ENCODE results near the gene TCF7.

Gene TCF7

DNA sequence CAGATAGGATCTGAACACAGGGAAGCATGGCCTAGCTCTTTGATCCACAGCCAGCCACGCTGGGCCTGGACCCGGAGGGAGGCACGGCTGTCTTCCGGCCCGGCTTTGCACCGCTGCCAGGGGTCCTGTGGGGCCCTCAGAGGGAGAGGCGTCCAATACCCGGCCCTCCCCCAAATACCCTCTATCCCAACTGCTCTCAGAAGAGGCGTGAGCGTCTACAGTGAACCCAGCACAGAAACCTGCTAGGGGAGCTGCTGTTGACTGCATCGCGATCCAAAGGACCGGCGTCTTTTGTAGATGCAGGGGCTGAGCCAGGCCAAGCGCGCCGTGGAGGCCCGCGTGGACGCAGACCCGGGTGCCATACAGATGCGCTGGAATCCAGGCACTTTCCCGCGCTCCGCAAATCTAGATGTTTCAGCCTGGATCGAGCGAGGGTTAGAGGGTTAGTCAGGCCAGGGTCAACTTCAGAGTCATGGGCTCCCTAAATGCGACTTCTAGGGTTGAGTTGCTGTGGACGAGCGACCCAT is 1.1 kb upstream of the TCF7 start:
- peak overlapping the region; percentile 80 for H3K9ac ChIP-seq (ENCODE audit: low read length)
- H2AK5ac ChIP-seq (ENCODE audit: low read length), result no peak overlapping the region
- WGBS (ENCODE audit: extremely low coverage, insufficient coverage, low lambda C conversion rate), result no CpG with 5 or more reads among the region's 30 CpGs
- H3K56ac ChIP-seq (ENCODE audit: low read length), result peak overlapping the region; percentile 90
- peak overlapping the region; percentile 85 for H3K23ac ChIP-seq (ENCODE audit: low read length)
- H3K79me2 ChIP-seq (ENCODE audit: control insufficient read depth, insufficient read depth, low read length), result peaks cover 12% of the 10 kb centered on the region
- H2BK120ac ChIP-seq (ENCODE audit: low read depth, low read length), result no peak overlapping the region
- no peak overlapping the region for H3K27ac ChIP-seq (ENCODE audit: low read depth, low read length)
- peaks cover 22% of the 10 kb centered on the region for H3K4me1 ChIP-seq (ENCODE audit: control insufficient read depth, low read depth, low read length)
- H2BK15ac ChIP-seq (replicated peaks; ENCODE audit: low read depth), result no peak overlapping the region
- no peak overlapping the region for H4K8ac ChIP-seq (ENCODE audit: low read depth, low read length)
- no peaks in the 10 kb centered on the region for H3K36me3 ChIP-seq (ENCODE audit: control insufficient read depth, insufficient read depth, low read length)
- no peak overlapping the region for H3K4ac ChIP-seq (ENCODE audit: low read depth, low read length)
- H3K4me3 ChIP-seq (ENCODE audit: low read length), result peak overlapping the region; percentile 50
- no peak for DNase-seq
- H2BK5ac ChIP-seq (ENCODE audit: low read length), result no peak overlapping the region
- H3K27me3 ChIP-seq (ENCODE audit: insufficient read depth, low read length, poor library complexity), result no peaks in the 10 kb centered on the region
- H3K18ac ChIP-seq (ENCODE audit: low read length), result peak overlapping the region; percentile 29
- peaks cover 12% of the 10 kb centered on the region for H3K79me1 ChIP-seq (ENCODE audit: low read length)
- no peak overlapping the region for H4K5ac ChIP-seq (ENCODE audit: low read length)
- H3K4me2 ChIP-seq (ENCODE audit: low read length), result peak overlapping the region; percentile 92

DNA sequence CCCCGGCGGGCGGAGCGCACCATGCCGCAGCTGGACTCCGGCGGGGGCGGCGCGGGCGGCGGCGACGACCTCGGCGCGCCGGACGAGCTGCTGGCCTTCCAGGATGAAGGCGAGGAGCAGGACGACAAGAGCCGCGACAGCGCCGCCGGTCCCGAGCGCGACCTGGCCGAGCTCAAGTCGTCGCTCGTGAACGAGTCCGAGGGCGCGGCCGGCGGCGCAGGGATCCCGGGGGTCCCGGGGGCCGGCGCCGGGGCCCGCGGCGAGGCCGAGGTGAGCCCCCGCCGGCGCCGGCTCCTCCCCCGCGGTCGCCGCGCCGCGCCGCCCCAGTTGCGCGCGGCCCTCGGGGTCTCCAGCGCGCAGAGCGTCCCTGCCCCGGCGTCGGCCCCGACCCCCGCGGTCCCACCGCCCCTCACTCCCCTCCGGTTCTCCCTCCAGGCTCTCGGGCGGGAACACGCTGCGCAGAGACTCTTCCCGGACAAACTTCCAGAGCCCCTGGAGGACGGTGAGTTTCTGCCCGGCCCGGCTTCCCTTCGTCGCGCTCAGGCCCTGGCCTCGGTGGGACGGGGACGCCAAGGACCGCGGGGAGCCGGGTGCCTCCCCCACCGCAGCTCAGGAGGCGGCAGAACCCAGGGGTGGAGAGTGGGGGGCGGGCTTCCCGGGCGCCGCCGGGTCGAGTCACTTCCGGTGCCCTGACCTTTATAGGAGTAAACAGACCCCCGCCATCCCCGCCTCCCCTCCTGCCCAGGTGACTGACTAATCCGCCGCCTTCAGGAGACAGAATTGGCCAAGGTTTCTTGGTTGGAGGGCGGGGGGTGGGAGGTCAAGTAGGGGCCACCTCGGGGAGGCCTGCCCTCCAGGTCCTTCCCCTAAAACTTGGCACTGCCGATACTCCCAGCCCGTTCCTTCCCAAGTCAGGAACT is 665 bp downstream of the TCF7 start:
- DNase-seq, result peak; percentile 88
- no CpG with 5 or more reads among the region's 110 CpGs for WGBS (ENCODE audit: extremely low coverage, insufficient coverage, low lambda C conversion rate)

GRCh38 chr5:134115806-134116175 is 1.3 kb downstream of the TCF7 start:
- Histone ChIP-seq H2BK15ac (replicated peaks; ENCODE audit: low read depth) (no peak overlapping the region), H3K4ac (ENCODE audit: low read depth, low read length) (no peak overlapping the region), H3K4me3 (ENCODE audit: low read length) (peak overlapping the region; percentile 9), H3K18ac (ENCODE audit: low read length) (no peak overlapping the region), H3K27me3 (ENCODE audit: insufficient read depth, low read length, poor library complexity) (no peaks in the 10 kb centered on the region), H3K36me3 (ENCODE audit: control insufficient read depth, insufficient read depth, low read length) (no peaks in the 10 kb centered on the region), H3K79me2 (ENCODE audit: control insufficient read depth, insufficient read depth, low read length) (peaks cover 12% of the 10 kb centered on the region), H4K5ac (ENCODE audit: low read length) (no peak overlapping the region), H3K56ac (ENCODE audit: low read length) (peak overlapping the region; percentile 54), H2BK5ac (ENCODE audit: low read length) (no peak overlapping the region), H3K79me1 (ENCODE audit: low read length) (peaks cover 14% of the 10 kb centered on the region), H2AK5ac (ENCODE audit: low read length) (no peak overlapping the region), H3K4me2 (ENCODE audit: low read length) (peak overlapping the region; percentile 32), H3K27ac (ENCODE audit: low read depth, low read length) (no peak overlapping the region), H4K8ac (ENCODE audit: low read depth, low read length) (no peak overlapping the region), H3K4me1 (ENCODE audit: control insufficient read depth, low read depth, low read length) (peaks cover 20% of the 10 kb centered on the region), H3K9ac (ENCODE audit: low read length) (peak overlapping the region; percentile 45), H2BK120ac (ENCODE audit: low read depth, low read length) (no peak overlapping the region), H3K23ac (ENCODE audit: low read length) (no peak overlapping the region)
- DNase-seq, result no peak
- no CpG with 5 or more reads among the region's 13 CpGs for WGBS (ENCODE audit: extremely low coverage, insufficient coverage, low lambda C conversion rate)

More for the DNA sequence above, 665 bp downstream of the TCF7 start:
- Histone ChIP-seq H3K9ac (ENCODE audit: low read length) (peak overlapping the region; percentile 86), H3K27me3 (ENCODE audit: insufficient read depth, low read length, poor library complexity) (no peaks in the 10 kb centered on the region), H2BK15ac (replicated peaks; ENCODE audit: low read depth) (no peak overlapping the region), H3K4me2 (ENCODE audit: low read length) (peak overlapping the region; percentile 32), H4K5ac (ENCODE audit: low read length) (no peak overlapping the region), H3K23ac (ENCODE audit: low read length) (peak overlapping the region; percentile 34), H2BK5ac (ENCODE audit: low read length) (no peak overlapping the region), H3K27ac (ENCODE audit: low read depth, low read length) (peak overlapping the region; percentile 37), H3K79me1 (ENCODE audit: low read length) (peaks cover 14% of the 10 kb centered on the region), H3K4me3 (ENCODE audit: low read length) (peak overlapping the region; percentile 64), H3K4me1 (ENCODE audit: control insufficient read depth, low read depth, low read length) (peaks cover 22% of the 10 kb centered on the region), H2BK120ac (ENCODE audit: low read depth, low read length) (no peak overlapping the region), H3K18ac (ENCODE audit: low read length) (peak overlapping the region; percentile 93), H3K4ac (ENCODE audit: low read depth, low read length) (peak overlapping the region; percentile 64), H2AK5ac (ENCODE audit: low read length) (no peak overlapping the region), H3K36me3 (ENCODE audit: control insufficient read depth, insufficient read depth, low read length) (no peaks in the 10 kb centered on the region), H3K79me2 (ENCODE audit: control insufficient read depth, insufficient read depth, low read length) (peaks cover 12% of the 10 kb centered on the region), H4K8ac (ENCODE audit: low read depth, low read length) (no peak overlapping the region), H3K56ac (ENCODE audit: low read length) (peak overlapping the region; percentile 88)

DNA sequence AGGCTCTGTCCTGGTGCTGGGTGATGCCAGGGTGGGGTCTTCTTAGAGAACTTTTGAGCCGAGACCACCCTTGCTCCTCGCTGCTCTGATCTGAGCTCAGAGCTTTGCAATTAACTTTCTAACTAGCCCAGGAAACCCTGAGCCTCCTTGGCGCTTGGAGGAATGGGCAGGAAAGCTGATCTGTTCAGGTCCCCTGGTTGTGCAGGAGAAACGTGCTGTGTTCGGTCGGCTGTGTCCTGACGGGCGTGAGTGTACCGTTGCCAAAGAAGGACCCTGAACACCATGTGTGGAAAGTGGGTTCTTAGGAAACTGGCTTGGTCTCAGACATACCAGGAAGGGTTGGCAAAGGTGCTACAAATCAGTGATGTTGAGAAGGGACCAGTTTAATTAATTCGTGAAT is 1.8 kb downstream of the TCF7 start:
- Histone ChIP-seq H4K5ac (ENCODE audit: low read length) (no peak overlapping the region), H2BK120ac (ENCODE audit: low read depth, low read length) (no peak overlapping the region)

DNA sequence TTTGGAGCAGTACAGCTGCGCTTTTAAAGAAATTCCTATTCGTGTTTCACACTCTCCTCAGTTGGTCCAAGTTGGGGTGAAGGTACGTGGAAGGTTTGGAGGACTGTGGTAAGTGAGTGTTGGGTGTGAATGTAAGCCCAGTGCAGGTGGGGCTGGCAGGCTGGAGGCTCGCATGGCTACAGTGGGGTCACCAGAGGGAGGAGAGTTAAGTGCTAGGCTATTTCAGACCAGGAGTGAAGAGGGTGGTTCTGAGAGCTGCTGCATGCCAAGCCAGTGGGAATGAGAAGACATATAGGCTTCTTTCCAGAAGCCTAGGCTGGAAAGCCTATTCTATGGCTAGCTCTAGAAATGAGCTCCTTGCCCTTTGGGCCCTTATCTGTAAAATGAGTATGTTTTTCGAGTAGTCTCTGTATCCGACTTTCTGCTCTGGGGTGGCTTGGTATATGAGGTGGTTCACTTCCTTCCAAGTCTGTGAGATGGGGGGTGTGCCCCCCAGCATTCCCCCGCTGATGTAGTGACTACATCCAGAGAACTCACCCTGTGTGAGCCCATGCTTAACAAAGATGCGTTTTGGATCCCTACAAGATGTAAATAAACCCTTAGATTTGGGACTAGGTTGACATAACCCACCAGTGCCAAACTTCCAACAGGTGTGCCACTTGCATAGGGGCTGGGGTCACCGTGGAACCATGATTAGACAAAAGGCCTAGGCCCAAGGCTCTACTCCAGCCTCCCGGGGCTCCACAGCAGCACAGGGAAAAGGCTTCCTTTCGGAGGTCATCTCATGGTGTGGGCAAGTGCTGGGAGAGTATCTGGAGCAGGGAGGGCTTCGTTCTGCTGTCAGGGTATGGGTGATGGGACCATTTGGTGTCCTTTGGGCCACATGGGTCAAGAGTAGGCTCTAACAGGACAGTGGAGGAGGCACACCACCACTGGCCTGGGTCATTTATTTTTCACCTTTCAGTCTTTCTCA is 2.6 kb downstream of the TCF7 start:
- H3K56ac ChIP-seq (ENCODE audit: low read length), result no peak overlapping the region
- no peak overlapping the region for H4K5ac ChIP-seq (ENCODE audit: low read length)

More for the DNA sequence above, 1.8 kb downstream of the TCF7 start:
- no peaks in the 10 kb centered on the region for H3K27me3 ChIP-seq (ENCODE audit: insufficient read depth, low read length, poor library complexity)
- H3K4me2 ChIP-seq (ENCODE audit: low read length), result no peak overlapping the region
- no CpG with 5 or more reads among the region's 10 CpGs for WGBS (ENCODE audit: extremely low coverage, insufficient coverage, low lambda C conversion rate)
- H2BK15ac ChIP-seq (replicated peaks; ENCODE audit: low read depth), result no peak overlapping the region
- no peak overlapping the region for H3K27ac ChIP-seq (ENCODE audit: low read depth, low read length)
- H3K9ac ChIP-seq (ENCODE audit: low read length), result no peak overlapping the region
- peaks cover 14% of the 10 kb centered on the region for H3K79me1 ChIP-seq (ENCODE audit: low read length)
- no peak overlapping the region for H3K18ac ChIP-seq (ENCODE audit: low read length)
- no peak overlapping the region for H4K8ac ChIP-seq (ENCODE audit: low read depth, low read length)
- no peak overlapping the region for H3K23ac ChIP-seq (ENCODE audit: low read length)
- H3K4me1 ChIP-seq (ENCODE audit: control insufficient read depth, low read depth, low read length), result peaks cover 16% of the 10 kb centered on the region
- no peak for DNase-seq
- H3K56ac ChIP-seq (ENCODE audit: low read length), result no peak overlapping the region
- H3K36me3 ChIP-seq (ENCODE audit: control insufficient read depth, insufficient read depth, low read length), result no peaks in the 10 kb centered on the region
- no peak overlapping the region for H3K4me3 ChIP-seq (ENCODE audit: low read length)
- H3K4ac ChIP-seq (ENCODE audit: low read depth, low read length), result no peak overlapping the region
- H2BK5ac ChIP-seq (ENCODE audit: low read length), result no peak overlapping the region
- H3K79me2 ChIP-seq (ENCODE audit: control insufficient read depth, insufficient read depth, low read length), result peaks cover 12% of the 10 kb centered on the region
- H2AK5ac ChIP-seq (ENCODE audit: low read length), result no peak overlapping the region

More for the DNA sequence above, 2.6 kb downstream of the TCF7 start:
- H3K27me3 ChIP-seq (ENCODE audit: insufficient read depth, low read length, poor library complexity), result no peaks in the 10 kb centered on the region
- no peak overlapping the region for H3K27ac ChIP-seq (ENCODE audit: low read depth, low read length)
- H3K23ac ChIP-seq (ENCODE audit: low read length), result no peak overlapping the region
- no peak overlapping the region for H3K9ac ChIP-seq (ENCODE audit: low read length)
- H3K79me1 ChIP-seq (ENCODE audit: low read length), result peaks cover 14% of the 10 kb centered on the region
- no peak overlapping the region for H3K4me2 ChIP-seq (ENCODE audit: low read length)
- H3K36me3 ChIP-seq (ENCODE audit: control insufficient read depth, insufficient read depth, low read length), result no peaks in the 10 kb centered on the region
- H3K18ac ChIP-seq (ENCODE audit: low read length), result no peak overlapping the region
- DNase-seq, result no peak
- H2BK5ac ChIP-seq (ENCODE audit: low read length), result no peak overlapping the region
- H2BK120ac ChIP-seq (ENCODE audit: low read depth, low read length), result no peak overlapping the region
- no peak overlapping the region for H3K4ac ChIP-seq (ENCODE audit: low read depth, low read length)
- H2BK15ac ChIP-seq (replicated peaks; ENCODE audit: low read depth), result no peak overlapping the region
- H2AK5ac ChIP-seq (ENCODE audit: low read length), result no peak overlapping the region
- H3K79me2 ChIP-seq (ENCODE audit: control insufficient read depth, insufficient read depth, low read length), result peaks cover 12% of the 10 kb centered on the region
- H3K4me1 ChIP-seq (ENCODE audit: control insufficient read depth, low read depth, low read length), result peaks cover 12% of the 10 kb centered on the region
- no peak overlapping the region for H4K8ac ChIP-seq (ENCODE audit: low read depth, low read length)
- no CpG with 5 or more reads among the region's 12 CpGs for WGBS (ENCODE audit: extremely low coverage, insufficient coverage, low lambda C conversion rate)
- no peak overlapping the region for H3K4me3 ChIP-seq (ENCODE audit: low read length)
